CD14-positive monocyte (primary cell): ENCODE results near the gene LPGAT1. TPM values are rescaled to one million over a fixed set of nuclear protein-coding genes. Genes with fewer than 3 reads are reported as not detected.
"Not testable (repeated sequence)": the region's sequence is repeated elsewhere in the genome, so short reads cannot be mapped to it uniquely, and the experiment has no call there.

Experiments used
- DNase-seq, 3 donors: peaks; one replicate each; pipeline ENCODE4 v3.0.0-alpha.2; 2011 to 2022
- H2AFZ ChIP-seq: 2 replicates; pipeline ENCODE4 v1.6.0; 2012; ENCODE audit warnings: mild to moderate bottlenecking, low read depth, low read length, inconsistent platforms; ENCODE audit not compliant: insufficient read depth, poor library complexity, severe bottlenecking
- H3K27ac ChIP-seq, 2 donors: 1 replicate in 1 of 2; 2 replicates in 1 of 2; pipeline ENCODE4 v1.5.1; 2012 to 2013; ENCODE audit warnings: low read length in 2 of 2, control low read depth in 1 of 2, inconsistent platforms in 1 of 2, low read depth in 1 of 2, mild to moderate bottlenecking in 1 of 2
- H3K27me3 ChIP-seq, 2 donors: one replicate each; pipeline versions ENCODE4 v1.6.0 to v1.6.1; 2011 to 2013; ENCODE audit warnings: low read length in 2 of 2; ENCODE audit not compliant: control insufficient read depth in 2 of 2, insufficient read depth in 2 of 2
- H3K36me3 ChIP-seq, 2 donors: replicated peaks in 1 of 2; 1 replicate in 1 of 2; 2 replicates in 1 of 2; pipeline versions ENCODE4 v1.5.1 to v1.6.1; 2012 to 2013; ENCODE audit warnings: low read length in 2 of 2, control low read depth in 1 of 2, inconsistent platforms in 1 of 2, mild to moderate bottlenecking in 1 of 2; ENCODE audit not compliant: insufficient read depth in 2 of 2, control insufficient read depth in 1 of 2
- H3K4me1 ChIP-seq, 2 donors: 1 replicate in 1 of 2; 2 replicates in 1 of 2; pipeline versions ENCODE4 v1.5.1 to v1.6.1; 2012 to 2013; ENCODE audit warnings: low read length in 2 of 2, control low read depth in 1 of 2, inconsistent platforms in 1 of 2, mild to moderate bottlenecking in 1 of 2, moderate library complexity in 1 of 2; ENCODE audit not compliant: insufficient read depth in 2 of 2, control insufficient read depth in 1 of 2
- H3K4me2 ChIP-seq: replicated peaks from 2 replicates; pipeline ENCODE3; 2012; ENCODE audit warnings: low read length, moderate library complexity, mild to moderate bottlenecking; ENCODE audit not compliant: poor library complexity, severe bottlenecking; ENCODE audit errors: extremely low read depth
- H3K4me3 ChIP-seq, 3 experiments: fragments of 200-600 bp in 1 of 3; sonication (generic) in 1 of 3; replicated peaks in 1 of 3; 1 replicate in 2 of 3; 2 replicates in 1 of 3; pipeline ENCODE4 v1.5.1; 2011 to 2013; ENCODE audit warnings: low read length in 3 of 3, mild to moderate bottlenecking in 3 of 3, control low read depth in 2 of 3, low read depth in 2 of 3, inconsistent platforms in 1 of 3, moderate library complexity in 1 of 3
- H3K79me2 ChIP-seq: 2 replicates; pipeline ENCODE4 v1.6.0; 2012; ENCODE audit warnings: mild to moderate bottlenecking, control low read depth, inconsistent platforms, low read length, moderate library complexity; ENCODE audit not compliant: insufficient read depth
- H3K9ac ChIP-seq: 2 replicates; pipeline ENCODE4 v1.6.0; 2017; ENCODE audit warnings: low read length, mild to moderate bottlenecking; ENCODE audit not compliant: insufficient read depth, poor library complexity, severe bottlenecking
- H3K9me3 ChIP-seq, 2 donors: replicated peaks in 1 of 2; 1 replicate in 1 of 2; 2 replicates in 1 of 2; pipeline versions ENCODE4 v1.5.1 to v1.6.1; 2012 to 2013; ENCODE audit warnings: low read length in 2 of 2, control low read depth in 1 of 2; ENCODE audit not compliant: control insufficient read depth in 1 of 2, insufficient read depth in 1 of 2
- H4K20me1 ChIP-seq: 2 replicates; pipeline ENCODE4 v1.6.0; 2012; ENCODE audit warnings: mild to moderate bottlenecking, low read length, control low read depth, moderate library complexity; ENCODE audit not compliant: insufficient read depth
- H3K27ac Mint-ChIP-seq, 7 donors: one replicate each; pipeline ENCODE4 v1.8.0; 2020; ENCODE audit warnings: mild to moderate bottlenecking in 7 of 7, mixed read lengths in 7 of 7, moderate library complexity in 6 of 7, inconsistent platforms in 2 of 7
- H3K27me3 Mint-ChIP-seq, 3 donors: one replicate each; pipeline ENCODE4 v1.8.0; 2021 to 2022; ENCODE audit warnings: low read depth in 3 of 3, mild to moderate bottlenecking in 3 of 3, mixed read lengths in 3 of 3, moderate library complexity in 3 of 3, inconsistent platforms in 1 of 3
- H3K36me3 Mint-ChIP-seq, 2 donors: one replicate each; pipeline ENCODE4 v1.8.0; 2020; ENCODE audit warnings: mixed read lengths in 2 of 2, inconsistent platforms in 1 of 2, mild to moderate bottlenecking in 1 of 2
- H3K4me1 Mint-ChIP-seq: one replicate; pipeline ENCODE4 v1.8.0; 2020; ENCODE audit warnings: mild to moderate bottlenecking, mixed read lengths
- H3K4me3 Mint-ChIP-seq, 2 donors: one replicate each; pipeline ENCODE4 v1.8.0; 2020; ENCODE audit warnings: mild to moderate bottlenecking in 2 of 2, mixed read lengths in 2 of 2, moderate library complexity in 1 of 2
- H3K9me3 Mint-ChIP-seq, 7 donors: one replicate each; pipeline ENCODE4 v1.8.0; 2020 to 2022; ENCODE audit warnings: mixed read lengths in 7 of 7, mild to moderate bottlenecking in 6 of 7, moderate library complexity in 6 of 7, inconsistent platforms in 2 of 7
- CTCF ChIP-seq: fragments of 200-600 bp; IDR thresholded peaks from one replicate; pipeline ENCODE4 v1.8.0; 2022; ENCODE audit warnings: antibody characterized with exemption, mild to moderate bottlenecking
- WGBS: methylation state at CpG from one replicate; pipeline ENCODE4 v1.1.5; 2013; ENCODE audit warnings: missing lambda C conversion rate; ENCODE audit not compliant: insufficient coverage; 5-methylcytosine and 5-hydroxymethylcytosine counted together
- intact Hi-C, 2 donors: fragments of 100-400 bp; cut with micrococcal nuclease; formaldehyde crosslinking; loops; one replicate each; pipeline versions ENCODE4 v1.15.0 to v1.15.1; 2023
- polyA plus RNA-seq, 3 donors: library from polyadenylated mRNA; depleted of rRNA in 1 of 3; unstranded in 2 of 3; stranded (reverse) in 1 of 3; fragments of 300-500 nt in 2 of 3; fragments of >200 nt in 1 of 3; fragmentation: Illumina TruSeq in 2 of 3; gene quantifications; 1 replicate in 2 of 3; 2 replicates in 1 of 3; pipeline ENCODE4 v1.2.3, GENCODE V29; 2012 to 2021

LPGAT1 gene
- polyA plus RNA-seq, 3 donors: 19.5 to 52.1 (median 40.2) TPM

- Histone ChIP-seq H3K27me3 (no peaks in the 10 kb centered on the region), H3K9me3 (no peaks in the 10 kb centered on the region), H2AFZ (no peak overlapping the region), H3K4me3 (no peak overlapping the region), H4K20me1 (no peaks in the 10 kb centered on the region), H3K27ac (no peak overlapping the region), H3K4me2 (no peak overlapping the region), H3K36me3 (no peaks in the 10 kb centered on the region), H3K79me2 (no peaks in the 10 kb centered on the region), H3K4me1 (no peaks in the 10 kb centered on the region), H3K9ac (no peak overlapping the region)
- H3K4me1 Mint-ChIP-seq: no peaks in the 10 kb centered on the region
- TF ChIP-seq CTCF: no peak
- WGBS: 84% methylated on average over 16 of the region's 25 CpGs
- intact Hi-C loops: no loop called here
- H3K4me3 Mint-ChIP-seq: no peak overlapping the region
- no peak for DNase-seq
- H3K36me3 Mint-ChIP-seq: no peaks in the 10 kb centered on the region
- H3K9me3 Mint-ChIP-seq: peaks cover 0 to 10% (median 2%) of the 10 kb centered on the region in 7 donors
- peaks cover 0 to 2% (median 1%) of the 10 kb centered on the region in 3 donors for H3K27me3 Mint-ChIP-seq
- H3K27ac Mint-ChIP-seq: peak overlapping the region in 2 of 7 donors; percentile 30 to 36
Measured at GRCh38 chr1:211874521-211875347, 44.2 kb upstream of the LPGAT1 start.

- H2AFZ ChIP-seq, H3K9ac ChIP-seq, DNase-seq, H3K9me3 ChIP-seq, H3K27ac ChIP-seq, H3K27ac Mint-ChIP-seq, H3K4me3 Mint-ChIP-seq, H3K27me3 Mint-ChIP-seq, H3K36me3 Mint-ChIP-seq, H3K9me3 Mint-ChIP-seq, H3K4me3 ChIP-seq, H4K20me1 ChIP-seq, H3K4me1 Mint-ChIP-seq, H3K27me3 ChIP-seq, H3K79me2 ChIP-seq, H3K36me3 ChIP-seq, H3K4me1 ChIP-seq, intact Hi-C loops, H3K4me2 ChIP-seq: not testable (repeated sequence)
- WGBS: no CpG with 5 or more reads among the region's 3 CpGs
Measured at GRCh38 chr1:211873731-211874130, 43.2 kb upstream of the LPGAT1 start.
